Activated T-cell treated with anti-CD3 and anti-CD28 coated beads, Interleukin-2, amount 50 U/mL, for 72 hours (primary cell): Measurements from ENCODE around the gene ZNF385C. TPM values are rescaled to one million over a fixed set of nuclear protein-coding genes. Genes with fewer than 3 reads are reported as not detected.
"Not testable (repeated sequence)": the region's sequence is repeated elsewhere in the genome, so short reads cannot be mapped to it uniquely, and the experiment has no call there.

ENCODE experiments used
- ATAC-seq, 2 donors: fragments of 150-1000 bp; cut with Tn5 transposase; replicated peaks in 1 of 2; 2 replicates each; pipeline ENCODE4 v1.10.0; 2021; ENCODE audit warnings: moderate library complexity in 2 of 2, mild to moderate bottlenecking in 1 of 2
- DNase-seq, 2 donors: peaks; one replicate each; pipeline ENCODE4 v3.0.0; 2021 to 2022; ENCODE audit warnings: mixed read lengths in 1 of 2
- H3K27ac Mint-ChIP-seq: one replicate; pipeline ENCODE4 v1.8.0; 2022; ENCODE audit warnings: mild to moderate bottlenecking, moderate library complexity, mixed read lengths
- H3K27me3 Mint-ChIP-seq: one replicate; pipeline ENCODE4 v1.8.0; 2022; ENCODE audit warnings: low read depth, mixed read lengths
- H3K36me3 Mint-ChIP-seq, 2 donors: one replicate each; pipeline ENCODE4 v1.8.0; 2022; ENCODE audit warnings: mixed read lengths in 2 of 2, mild to moderate bottlenecking in 1 of 2; ENCODE audit not compliant: insufficient read depth in 2 of 2
- H3K4me1 Mint-ChIP-seq: one replicate; pipeline ENCODE4 v1.8.0; 2022; ENCODE audit warnings: low read depth, mixed read lengths
- H3K4me3 Mint-ChIP-seq, 2 donors: one replicate each; pipeline ENCODE4 v1.8.0; 2022; ENCODE audit warnings: mild to moderate bottlenecking in 2 of 2, mixed read lengths in 2 of 2, moderate library complexity in 2 of 2
- H3K9me3 Mint-ChIP-seq, 2 donors: one replicate each; pipeline ENCODE4 v1.8.0; 2022; ENCODE audit warnings: mixed read lengths in 2 of 2
- total RNA-seq, 2 donors: library from RNA; stranded (reverse); gene quantifications; one replicate each; pipeline ENCODE4 v1.2.3, GENCODE V29; 2022

ZNF385C gene
- total RNA-seq, 2 donors from 2014 or later, result 1.1 to 1.6 TPM

DNA sequence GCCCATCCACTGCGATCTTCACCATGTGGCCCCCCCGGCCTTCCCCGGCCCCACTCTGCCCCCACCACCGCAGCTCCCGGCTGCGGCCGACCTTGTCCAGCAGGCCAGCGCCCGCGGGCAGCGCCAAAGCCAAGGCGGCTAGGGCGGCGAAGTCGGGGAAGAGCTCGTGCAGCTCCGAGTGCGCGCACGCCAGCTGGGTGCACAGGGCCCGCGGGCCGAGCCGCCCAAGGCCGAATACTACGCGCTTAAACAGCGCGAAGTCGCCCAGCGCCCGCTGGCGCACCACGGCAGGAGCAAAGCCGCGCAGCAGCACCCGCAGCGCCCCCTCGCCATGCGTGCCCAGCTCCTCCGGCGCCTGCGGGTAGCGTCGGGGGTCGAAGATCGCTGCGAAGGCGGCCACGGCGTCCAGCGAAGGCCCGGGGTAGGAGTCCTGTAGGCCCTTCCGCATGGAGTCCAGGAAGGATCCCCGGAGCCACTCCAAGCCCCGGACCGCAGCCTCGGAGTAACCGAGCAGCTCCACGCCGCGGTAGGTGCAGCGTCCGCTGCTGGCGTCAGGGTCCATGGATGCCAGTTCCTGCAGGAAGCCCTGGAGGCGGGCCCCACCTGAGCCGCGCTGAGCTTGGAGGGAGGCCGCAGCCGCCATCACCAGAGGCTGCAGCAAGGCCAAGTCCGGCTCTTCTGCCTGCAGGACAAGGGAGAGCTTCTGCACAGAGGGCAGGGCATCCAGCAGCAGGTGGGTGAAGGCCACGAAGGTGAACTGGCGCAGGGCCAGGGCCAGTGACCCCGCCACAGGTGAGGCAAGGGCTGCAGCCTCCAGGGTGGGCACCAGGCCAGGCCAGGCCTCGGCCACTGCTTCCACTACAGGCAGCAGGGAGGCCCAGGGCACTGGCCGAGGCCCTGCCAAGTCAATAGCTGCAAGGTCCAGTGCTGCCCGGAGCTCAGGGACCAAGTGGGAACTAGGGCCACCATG, 58.2 kb downstream of the ZNF385C start:
- Mint-ChIP-seq H3K27ac (no peak overlapping the region), H3K4me1 (peaks cover 8% of the 10 kb centered on the region), H3K4me3 (no peak overlapping the region), H3K36me3 (no peaks in the 10 kb centered on the region), H3K9me3 (no peaks in the 10 kb centered on the region), H3K27me3 (peaks cover 7% of the 10 kb centered on the region)
- DNase-seq (no peak), ATAC-seq (no peak)

DNA sequence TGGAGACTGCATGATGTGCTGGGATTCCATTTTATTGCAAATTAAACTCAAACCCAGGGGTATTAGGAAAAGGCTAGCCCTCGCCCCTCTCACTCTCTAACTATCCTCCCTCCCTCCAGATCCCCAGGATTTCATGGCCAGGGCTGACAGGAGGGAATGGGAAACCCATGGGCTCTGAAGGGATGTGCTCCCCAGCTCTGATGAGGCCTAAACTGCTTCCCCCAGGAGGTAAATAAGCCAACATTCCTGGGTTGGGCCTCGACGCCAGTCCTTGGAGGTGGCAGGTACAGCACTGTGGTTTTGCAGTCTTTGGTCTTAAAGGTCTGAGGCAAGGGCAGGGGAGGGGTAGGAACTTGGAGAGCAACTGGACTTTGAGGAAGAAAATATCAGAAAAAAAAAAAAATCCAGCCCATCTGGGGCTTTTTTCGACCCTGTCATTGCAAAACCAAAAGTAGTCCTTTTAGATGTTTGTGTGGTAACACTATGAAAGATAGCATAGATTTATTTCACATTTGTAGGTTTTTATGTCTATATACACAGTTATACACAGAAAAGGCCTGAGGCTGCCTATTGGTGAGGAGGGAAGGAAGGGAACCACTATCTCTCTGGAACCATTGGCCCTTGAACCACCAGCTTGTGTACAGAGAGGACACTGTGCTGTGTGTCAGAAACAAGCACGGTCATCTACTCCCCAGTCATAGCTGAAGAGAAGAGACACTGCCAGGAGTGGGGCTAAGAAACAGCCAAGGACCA, 59.9 kb downstream of the ZNF385C start:
- Mint-ChIP-seq H3K27me3 (peaks cover 7% of the 10 kb centered on the region), H3K27ac (no peak overlapping the region), H3K9me3 (no peaks in the 10 kb centered on the region), H3K4me3 (no peak overlapping the region), H3K36me3 (no peaks in the 10 kb centered on the region), H3K4me1 (peaks cover 18% of the 10 kb centered on the region)
- peak; percentile 66 to 79 for ATAC-seq
- DNase-seq, result no peak

DNA sequence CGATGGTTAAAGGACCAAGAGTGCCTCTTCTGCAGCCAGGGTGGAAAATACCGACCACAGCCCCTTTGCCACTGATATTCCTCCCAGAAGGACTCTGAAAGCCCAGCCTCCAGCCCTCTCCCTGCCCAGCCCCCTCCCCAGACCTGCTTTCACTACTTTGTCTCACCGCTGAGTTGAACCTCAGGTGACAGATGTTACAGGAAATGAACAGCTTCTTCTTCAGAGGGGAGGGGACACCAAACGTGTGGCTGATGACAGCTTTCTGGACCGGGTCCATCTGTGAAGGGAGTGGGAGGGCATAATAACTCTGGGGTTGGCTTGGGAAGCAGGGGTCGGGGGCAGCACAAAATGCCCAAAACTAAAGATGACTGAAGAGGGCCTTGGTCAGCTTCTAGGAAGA, 64.2 kb downstream of the ZNF385C start:
- Mint-ChIP-seq H3K4me1 (peaks cover 18% of the 10 kb centered on the region), H3K9me3 (no peaks in the 10 kb centered on the region), H3K27ac (peak overlapping the region; percentile 66), H3K4me3 (peak overlapping the region in 1 of 2 donors; percentile 44), H3K36me3 (no peaks in the 10 kb centered on the region), H3K27me3 (no peaks in the 10 kb centered on the region)
- ATAC-seq (peak; percentile 56 to 62), DNase-seq (peak in 1 of 2 donors; percentile 27)

DNA sequence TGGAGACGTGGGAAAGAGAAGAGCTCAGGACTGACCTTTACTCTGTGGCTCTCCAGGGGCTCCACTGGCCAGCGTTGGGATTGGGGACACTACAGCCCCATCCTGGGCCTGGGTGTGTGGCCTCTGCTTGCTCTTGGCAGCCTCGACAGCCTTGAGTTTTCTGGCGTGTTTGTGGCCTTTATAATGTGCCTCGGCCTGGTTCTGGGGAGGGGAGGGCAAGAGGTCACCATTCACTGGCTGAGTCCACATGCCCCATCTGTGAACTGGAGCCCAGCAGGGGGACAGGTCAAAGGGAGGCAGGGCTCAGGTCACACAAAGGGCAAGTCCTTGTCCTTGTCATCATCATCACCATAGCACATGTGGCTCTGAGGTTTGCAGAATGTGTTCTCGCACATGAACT, 66.7 kb downstream of the ZNF385C start:
- H3K27me3 Mint-ChIP-seq, result no peaks in the 10 kb centered on the region
- ATAC-seq, result no peak
- no peaks in the 10 kb centered on the region for H3K9me3 Mint-ChIP-seq
- no peak overlapping the region for H3K4me3 Mint-ChIP-seq
- H3K36me3 Mint-ChIP-seq, result no peaks in the 10 kb centered on the region
- H3K27ac Mint-ChIP-seq, result no peak overlapping the region
- peaks cover 10% of the 10 kb centered on the region for H3K4me1 Mint-ChIP-seq
- DNase-seq, result no peak

DNA sequence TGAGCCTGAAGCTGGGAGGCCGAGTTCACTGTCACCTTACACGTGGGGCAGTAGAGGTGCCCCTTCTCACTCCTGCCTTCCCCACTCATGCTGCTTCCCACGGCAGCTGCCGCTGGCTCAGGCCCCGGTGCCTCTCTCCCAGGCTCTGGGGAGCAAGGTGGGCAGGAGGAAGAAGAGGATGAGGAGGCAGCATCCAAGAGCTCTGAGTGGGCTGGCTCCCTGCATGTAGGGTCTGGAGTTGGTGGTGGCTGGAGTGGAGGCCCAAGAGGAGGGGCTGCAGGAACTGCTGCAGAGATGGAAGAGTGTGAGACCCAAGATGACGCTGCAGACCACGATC, 69.5 kb downstream of the ZNF385C start:
- no peaks in the 10 kb centered on the region for H3K9me3 Mint-ChIP-seq
- no peak for ATAC-seq
- no peak for DNase-seq
- no peaks in the 10 kb centered on the region for H3K27me3 Mint-ChIP-seq
- no peak overlapping the region for H3K27ac Mint-ChIP-seq
- no peak overlapping the region for H3K4me3 Mint-ChIP-seq
- H3K36me3 Mint-ChIP-seq, result peaks cover 3 to 4% of the 10 kb centered on the region in 2 donors
- H3K4me1 Mint-ChIP-seq, result peaks cover 13% of the 10 kb centered on the region

DNA sequence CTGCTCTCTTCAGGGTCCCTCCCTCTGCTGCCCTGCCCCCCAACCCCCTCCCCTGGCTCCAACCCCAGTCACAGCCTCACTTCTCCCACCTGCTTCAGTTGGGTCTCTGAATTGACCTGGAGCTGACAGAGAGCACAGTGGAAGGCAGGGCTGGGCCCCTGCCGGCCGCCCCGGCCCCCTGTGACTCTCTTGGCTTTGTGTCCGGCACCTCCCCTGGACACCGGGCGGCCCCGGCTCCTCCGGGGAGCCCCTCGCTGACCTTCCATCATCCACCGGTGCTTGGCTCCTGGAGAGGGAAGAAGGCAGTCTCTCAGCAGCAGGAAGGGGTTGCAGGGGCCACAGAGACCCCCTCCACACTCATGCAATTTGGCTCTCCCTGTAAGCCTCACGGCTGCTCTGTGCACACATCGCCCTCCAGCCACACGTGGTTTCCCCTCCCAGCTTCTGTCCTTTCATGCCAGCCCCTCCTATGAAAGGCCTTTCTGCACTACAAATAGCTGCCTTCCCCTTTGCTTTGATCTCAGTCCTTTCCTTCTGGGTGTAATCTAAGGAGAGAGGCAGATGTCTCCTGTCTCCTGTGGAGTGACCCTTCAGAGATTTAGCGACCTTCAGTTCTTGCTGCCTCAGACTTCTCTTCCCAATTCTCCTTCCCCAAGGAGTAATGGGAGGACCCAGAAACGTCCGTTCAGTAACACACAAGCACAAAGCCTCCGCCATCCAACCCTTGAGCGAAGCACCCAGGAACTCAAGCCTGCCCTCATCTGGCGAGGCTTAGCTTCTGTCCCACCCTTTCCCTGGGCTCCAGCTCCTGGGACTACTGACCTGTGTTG, 70.1 kb downstream of the ZNF385C start:
- ATAC-seq, result no peak
- Mint-ChIP-seq H3K4me1 (peaks cover 11% of the 10 kb centered on the region), H3K27ac (no peak overlapping the region)

DNA sequence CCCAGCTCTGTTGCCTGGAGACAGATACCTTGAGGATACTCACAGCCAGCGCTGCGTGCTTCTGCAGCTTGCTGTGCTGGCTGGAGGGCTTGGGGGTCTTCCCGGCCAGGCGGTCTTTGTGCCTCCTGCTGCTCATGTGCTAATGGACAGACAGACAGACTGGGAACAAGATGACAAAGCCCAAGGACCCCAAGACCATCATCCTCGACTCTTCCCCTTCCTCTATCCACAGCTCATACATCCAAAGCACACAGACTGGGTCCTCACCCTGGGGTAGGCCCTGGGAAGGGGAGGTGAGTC, 70.7 kb downstream of the ZNF385C start:
- no peak for DNase-seq
- Mint-ChIP-seq H3K27me3 (no peaks in the 10 kb centered on the region), H3K4me1 (peaks cover 11% of the 10 kb centered on the region), H3K27ac (no peak overlapping the region), H3K9me3 (no peaks in the 10 kb centered on the region), H3K36me3 (peaks cover 3 to 5% of the 10 kb centered on the region in 2 donors), H3K4me3 (no peak overlapping the region)
- no peak for ATAC-seq

More for the DNA sequence above, 70.1 kb downstream of the ZNF385C start:
- peaks cover 3 to 4% of the 10 kb centered on the region in 2 donors for H3K36me3 Mint-ChIP-seq
- no peak overlapping the region for H3K4me3 Mint-ChIP-seq
- no peak for DNase-seq
- H3K27me3 Mint-ChIP-seq, result no peaks in the 10 kb centered on the region
- H3K9me3 Mint-ChIP-seq, result no peaks in the 10 kb centered on the region

DNA sequence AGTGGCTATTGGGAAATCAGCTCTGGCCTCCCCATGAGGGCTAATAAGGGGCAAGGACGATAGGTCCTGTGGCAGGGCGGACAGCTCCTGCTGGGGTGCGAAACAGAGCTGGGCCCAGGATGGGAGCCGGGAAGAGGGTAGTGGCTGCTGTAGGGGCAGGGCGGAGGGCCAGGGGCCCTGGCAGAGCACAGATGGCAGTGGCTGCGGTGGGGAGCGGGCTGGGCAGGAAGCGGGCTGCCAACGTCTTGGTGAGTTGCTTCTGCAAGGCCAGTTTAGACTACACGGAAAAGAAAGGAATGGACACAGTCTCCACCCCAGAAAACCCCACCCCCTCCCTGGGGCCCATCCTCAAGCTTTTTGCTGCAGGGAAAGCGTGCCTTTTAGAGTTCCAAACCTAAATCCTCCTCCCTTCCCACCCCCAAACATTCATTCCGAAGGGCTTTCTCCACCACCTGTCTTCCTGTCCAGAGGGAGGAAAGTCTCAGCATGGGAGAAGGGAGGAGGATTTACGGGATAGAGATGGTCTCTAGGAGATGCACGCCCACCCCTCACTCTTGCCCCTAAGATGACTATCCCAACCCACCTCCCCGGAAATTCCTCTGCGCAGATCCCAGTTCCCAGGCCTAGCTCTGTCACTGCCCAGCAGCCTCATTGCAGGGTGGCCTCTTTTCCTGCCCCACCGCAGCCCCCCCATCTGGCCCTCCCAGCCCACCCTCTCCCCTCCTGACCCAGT, 71.2 kb downstream of the ZNF385C start:
- H3K4me3 Mint-ChIP-seq, result no peak overlapping the region
- H3K27ac Mint-ChIP-seq, result no peak overlapping the region
- peaks cover 11% of the 10 kb centered on the region for H3K4me1 Mint-ChIP-seq
- H3K36me3 Mint-ChIP-seq, result peaks cover 3 to 7% of the 10 kb centered on the region in 2 donors
- H3K27me3 Mint-ChIP-seq, result no peaks in the 10 kb centered on the region
- DNase-seq, result no peak
- H3K9me3 Mint-ChIP-seq, result no peaks in the 10 kb centered on the region
- ATAC-seq, result no peak

DNA sequence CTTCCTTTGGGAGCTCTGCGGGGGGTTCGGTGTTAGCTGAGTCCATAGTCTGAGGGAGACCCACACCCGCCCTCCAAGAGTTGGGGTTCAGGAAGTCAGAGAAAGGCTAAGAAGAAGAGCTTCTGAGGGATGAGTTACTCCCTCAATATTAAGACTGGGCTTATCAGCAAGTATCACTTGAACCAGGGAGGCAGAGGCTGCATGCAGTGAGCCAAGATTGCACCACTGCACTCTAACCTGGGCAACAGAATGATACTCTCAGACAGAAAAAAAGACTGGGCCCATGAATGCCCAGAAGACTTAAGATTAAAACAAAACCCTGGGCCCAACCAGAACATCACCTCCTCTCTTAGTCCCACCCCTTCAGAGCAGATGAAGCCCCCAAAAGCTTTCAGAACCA, 72.3 kb downstream of the ZNF385C start:
- Mint-ChIP-seq H3K27ac (no peak overlapping the region), H3K4me3 (no peak overlapping the region), H3K27me3 (no peaks in the 10 kb centered on the region), H3K4me1 (peaks cover 18% of the 10 kb centered on the region), H3K9me3 (no peaks in the 10 kb centered on the region), H3K36me3 (peaks cover 3 to 7% of the 10 kb centered on the region in 2 donors)
- no peak for ATAC-seq
- no peak for DNase-seq

DNA sequence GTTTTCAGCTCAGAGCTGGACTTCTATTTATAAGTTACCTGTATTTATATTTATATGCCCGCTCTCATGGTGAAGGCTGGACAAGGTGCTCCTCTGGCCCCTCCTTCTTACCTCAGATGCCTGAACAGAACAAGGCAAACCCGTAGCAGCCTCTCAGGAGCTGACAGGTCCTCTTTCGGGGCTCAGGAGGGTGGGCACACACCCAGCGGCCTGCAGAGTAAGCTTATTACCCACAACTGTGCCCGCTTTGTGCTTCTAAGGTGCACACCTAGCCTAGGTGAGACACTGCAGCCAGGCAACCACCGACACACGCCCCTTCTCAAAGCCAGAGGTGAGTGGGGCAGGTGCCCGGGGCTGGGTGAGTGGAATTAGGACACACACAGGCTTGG, 73.1 kb downstream of the ZNF385C start:
- Mint-ChIP-seq H3K27me3 (no peaks in the 10 kb centered on the region), H3K4me3 (peak overlapping the region in 1 of 2 donors; percentile 40), H3K4me1 (peaks cover 24% of the 10 kb centered on the region), H3K36me3 (peaks cover 3 to 10% of the 10 kb centered on the region in 2 donors), H3K27ac (peak overlapping the region; percentile 87), H3K9me3 (no peaks in the 10 kb centered on the region)
- ATAC-seq (no peak), DNase-seq (no peak)

DNA sequence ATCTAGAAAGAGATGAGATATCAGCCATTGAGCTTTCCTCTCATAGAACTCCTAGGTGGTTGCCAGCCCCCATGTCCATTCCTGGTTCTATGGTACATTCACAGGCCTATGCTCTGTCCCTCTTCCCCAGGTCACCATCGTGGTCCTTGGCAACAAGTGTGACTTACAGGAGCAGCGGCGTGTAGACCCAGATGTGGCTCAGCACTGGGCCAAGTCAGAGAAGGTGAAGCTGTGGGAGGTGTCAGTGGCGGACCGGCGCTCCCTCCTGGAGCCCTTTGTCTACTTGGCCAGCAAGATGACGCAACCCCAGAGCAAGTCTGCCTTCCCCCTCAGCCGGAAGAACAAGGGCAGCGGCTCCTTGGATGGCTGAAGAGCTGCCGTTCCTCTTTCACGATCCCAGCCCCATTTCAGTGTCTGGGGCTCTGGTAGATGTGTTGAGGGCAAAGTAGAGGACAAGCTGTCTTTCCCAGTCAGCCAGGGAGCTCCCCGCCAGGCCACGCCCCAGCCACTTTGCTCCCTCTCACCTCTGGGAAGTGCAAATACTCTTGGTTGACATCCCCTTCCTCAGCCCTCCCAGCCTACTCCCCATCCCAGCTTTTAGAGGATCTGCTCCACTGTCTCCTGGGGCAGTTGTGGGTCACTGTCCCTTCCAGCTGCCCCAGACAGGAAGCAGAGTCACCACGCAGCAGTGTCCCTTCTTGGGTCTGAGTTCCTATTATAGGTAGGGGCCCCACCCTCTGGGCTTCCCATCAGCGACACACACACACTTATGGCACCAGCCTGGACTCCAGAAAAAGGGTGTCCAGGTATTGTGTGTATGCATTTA, 74.5 kb downstream of the ZNF385C start:
- Mint-ChIP-seq H3K4me3 (no peak overlapping the region), H3K36me3 (peaks cover 3 to 10% of the 10 kb centered on the region in 2 donors), H3K27ac (no peak overlapping the region), H3K9me3 (peaks cover 1 to 7% of the 10 kb centered on the region in 2 donors), H3K27me3 (no peaks in the 10 kb centered on the region), H3K4me1 (peaks cover 36% of the 10 kb centered on the region)
- ATAC-seq (no peak), DNase-seq (no peak)

DNA sequence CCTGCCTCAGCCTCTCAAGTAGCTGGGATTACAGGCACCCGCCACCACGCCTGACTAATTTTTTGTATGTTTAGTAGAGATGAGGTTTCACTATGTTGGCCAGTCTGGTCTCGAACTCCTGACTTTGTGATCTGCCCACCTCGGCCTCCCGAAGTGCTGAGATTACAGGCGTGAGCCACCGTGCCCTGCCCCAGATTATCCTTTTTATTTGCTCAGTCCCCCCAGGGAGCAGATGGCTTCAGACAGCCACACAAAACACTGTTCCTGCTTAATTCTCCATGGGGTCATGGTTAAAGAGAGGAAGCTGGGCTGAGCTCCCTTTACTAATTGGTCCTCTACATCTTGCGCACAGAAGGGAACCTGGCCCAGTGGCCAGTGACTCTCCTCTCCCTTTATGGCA, 77.4 kb downstream of the ZNF385C start:
- not testable (repeated sequence) for H3K27me3 Mint-ChIP-seq, ATAC-seq, H3K27ac Mint-ChIP-seq, DNase-seq, H3K9me3 Mint-ChIP-seq
- Mint-ChIP-seq H3K4me1 (peaks cover 51% of the 10 kb centered on the region), H3K4me3 (peak overlapping the region; percentile 94 to 97), H3K36me3 (peaks cover 6 to 20% of the 10 kb centered on the region in 2 donors)
